ENCODE measurements around the gene OMP.
"Not testable (repeated sequence)": the region's sequence is repeated elsewhere in the genome, so short reads cannot be mapped to it uniquely, and the experiment has no call there.

The OMP gene

GRCh38 chr11:77102246-77103210 is at the start of gene OMP:
Gene OMP, plus strand, starts transcription at chr11:77102840. Its CDS starts 0 bp downstream, at chr11:77102840.
- no peak for DNase-seq

DNA sequence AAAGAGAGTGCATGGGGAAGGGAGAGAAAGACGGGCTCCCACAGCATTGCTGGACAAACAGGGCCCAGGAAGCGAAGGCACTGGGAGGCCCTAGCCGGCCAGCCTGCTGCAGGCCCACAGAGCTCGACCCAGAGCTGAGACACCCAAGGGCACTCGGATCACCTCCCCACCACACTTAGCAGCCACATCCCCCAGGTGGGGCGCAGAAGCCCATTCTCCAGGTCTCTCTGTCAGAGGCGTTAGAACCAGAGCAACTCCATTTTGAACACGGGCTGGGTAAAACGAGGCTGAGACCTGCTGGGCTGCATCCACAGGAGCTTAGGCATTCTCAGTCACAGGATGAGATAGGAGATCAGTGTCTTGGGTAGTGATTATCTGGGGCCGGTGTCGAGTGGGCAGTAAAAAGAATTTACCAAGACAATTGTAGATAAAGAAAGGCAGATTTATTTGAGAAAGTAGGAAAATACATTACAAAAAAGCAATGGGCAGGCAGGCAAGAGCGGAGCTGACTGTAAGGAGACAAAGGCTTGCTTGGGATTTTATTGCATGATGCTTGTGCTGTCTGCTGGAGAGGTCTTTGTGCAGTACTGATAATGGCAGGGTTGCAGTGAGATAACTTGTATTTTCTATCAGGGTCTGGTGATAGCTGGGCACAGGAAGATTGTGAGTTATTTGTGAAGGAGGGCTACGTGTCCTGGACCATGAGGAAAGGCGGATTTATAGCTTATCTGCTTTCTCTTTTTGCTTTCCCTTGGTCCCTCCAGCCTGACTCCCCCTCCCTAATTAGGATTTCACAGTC is 49.2 kb upstream of the OMP start:
- no peak for DNase-seq

DNA sequence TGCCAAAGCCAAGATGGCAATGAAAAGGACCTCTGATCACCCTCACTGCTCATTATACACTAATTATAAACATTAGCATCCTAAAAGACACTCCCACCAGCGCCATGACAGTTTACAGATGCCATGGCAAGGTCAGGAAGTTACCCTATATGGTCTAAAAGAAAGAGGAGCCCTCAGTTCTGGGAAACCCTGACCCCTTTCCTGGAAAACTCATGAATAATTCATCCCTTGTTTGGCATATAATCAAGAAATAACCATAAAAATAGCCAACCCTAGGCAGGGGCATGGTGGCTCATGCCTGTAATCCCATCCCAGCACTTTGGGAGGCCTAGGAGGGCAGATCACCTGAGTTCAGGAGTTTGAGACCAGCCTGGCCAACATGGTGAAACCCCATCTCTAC is 48.6 kb upstream of the OMP start:
- no peak for DNase-seq

GRCh38 chr11:77055101-77055561 is 47.5 kb upstream of the OMP start:
- no peak for DNase-seq

DNA sequence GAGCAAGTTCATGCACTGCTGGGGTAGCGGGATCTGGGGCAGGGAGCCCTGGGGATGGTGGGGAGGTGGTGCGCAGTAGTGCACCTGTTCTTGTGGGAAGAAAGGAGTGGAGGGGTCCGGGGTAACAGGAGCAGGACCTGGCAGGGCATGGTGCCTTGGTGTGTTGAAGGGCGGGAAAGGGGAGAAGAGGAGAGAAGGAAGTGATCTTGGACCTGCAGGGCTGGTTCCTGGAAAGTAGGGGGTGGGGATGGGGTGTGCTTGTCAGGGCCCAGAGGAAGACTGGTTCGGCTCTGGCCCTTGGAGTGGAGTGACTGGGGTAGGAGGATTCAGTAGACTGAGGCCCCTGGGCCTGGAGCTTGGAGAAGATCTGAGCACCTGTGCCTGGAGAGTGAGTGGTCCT is 46.7 kb upstream of the OMP start:
- no peak for DNase-seq

DNA sequence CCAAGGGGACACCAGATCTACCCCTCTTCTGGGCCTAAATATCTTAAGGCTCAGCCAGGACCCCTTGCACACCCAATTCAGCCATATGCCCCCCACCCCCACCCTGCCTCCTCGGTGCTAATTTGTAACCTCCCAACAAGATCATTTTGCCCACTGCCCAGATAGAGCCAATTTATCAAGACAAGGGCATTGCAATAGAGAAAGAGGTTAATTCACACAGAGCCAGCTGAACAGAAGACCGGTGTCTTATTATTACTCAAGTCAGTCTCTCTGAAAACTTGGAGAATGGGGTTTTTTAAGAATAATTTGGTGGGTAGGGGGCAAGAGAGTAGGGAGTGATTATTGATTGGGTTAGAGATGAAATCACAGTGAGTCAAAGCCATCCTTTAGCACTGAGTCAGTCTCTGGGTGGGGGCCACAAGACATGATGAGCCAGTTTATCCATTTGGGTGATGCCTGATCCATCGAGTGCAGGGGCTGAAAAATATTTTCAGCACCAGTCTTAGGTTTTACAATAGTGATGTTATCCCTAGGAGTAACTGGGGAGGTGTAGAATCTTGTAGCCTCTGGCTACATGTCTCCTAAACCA is 45.7 kb upstream of the OMP start:
- no peak for DNase-seq

DNA sequence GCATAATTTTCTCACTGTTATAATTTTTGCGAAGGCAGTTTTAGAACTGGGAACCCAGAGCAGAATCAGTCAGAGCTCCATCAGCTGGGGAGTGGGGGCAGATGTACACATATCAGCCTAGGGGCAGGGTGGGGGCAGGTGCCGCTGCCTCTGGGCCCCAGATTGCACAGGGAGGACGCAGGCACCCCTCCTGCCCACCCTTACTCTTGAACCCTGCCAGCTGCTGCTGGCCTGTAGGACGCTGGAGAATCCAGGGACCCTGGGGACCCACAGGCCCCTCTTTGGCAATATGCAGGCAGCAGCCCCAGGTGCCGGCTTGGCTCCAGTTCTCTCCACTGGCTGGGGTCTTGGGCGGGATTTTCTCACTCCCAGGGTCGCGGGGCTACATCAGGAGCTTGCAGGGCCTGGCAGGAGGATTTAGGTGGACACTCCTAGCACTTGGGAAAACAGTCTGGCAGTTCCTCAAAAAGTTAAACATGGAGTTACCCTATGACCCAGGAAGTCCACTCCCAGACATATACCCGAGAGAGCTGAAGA is 44.6 kb upstream of the OMP start:
- no peak for DNase-seq

GRCh38 chr11:77058900-77059299 is 43.7 kb upstream of the OMP start:
- no peak for DNase-seq

DNA sequence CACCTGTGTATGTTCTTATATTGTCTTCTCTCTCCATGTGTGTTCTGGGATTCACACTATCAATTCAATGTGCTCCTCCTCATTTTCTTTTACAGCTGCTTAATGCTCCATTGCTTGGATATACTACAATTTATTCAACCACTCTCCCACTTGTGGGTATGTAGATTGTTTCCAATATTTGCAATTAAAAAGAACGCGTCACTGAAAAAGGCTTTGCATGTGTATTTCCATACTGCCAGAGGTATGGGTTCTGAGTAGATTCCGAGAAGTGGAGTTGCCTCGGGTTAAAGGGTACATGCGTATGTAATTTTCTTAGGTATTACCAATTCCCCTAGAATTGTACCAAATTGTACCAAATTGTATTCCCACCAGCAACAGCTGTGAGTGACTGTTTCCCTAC is 42.8 kb upstream of the OMP start:
- no peak for DNase-seq

- DNase-seq, result no peak
Measured at GRCh38 chr11:77060234-77060633, 42.4 kb upstream of the OMP start.

- not testable (repeated sequence) for DNase-seq
Measured at GRCh38 chr11:77061258-77061657, 41.4 kb upstream of the OMP start.

DNA sequence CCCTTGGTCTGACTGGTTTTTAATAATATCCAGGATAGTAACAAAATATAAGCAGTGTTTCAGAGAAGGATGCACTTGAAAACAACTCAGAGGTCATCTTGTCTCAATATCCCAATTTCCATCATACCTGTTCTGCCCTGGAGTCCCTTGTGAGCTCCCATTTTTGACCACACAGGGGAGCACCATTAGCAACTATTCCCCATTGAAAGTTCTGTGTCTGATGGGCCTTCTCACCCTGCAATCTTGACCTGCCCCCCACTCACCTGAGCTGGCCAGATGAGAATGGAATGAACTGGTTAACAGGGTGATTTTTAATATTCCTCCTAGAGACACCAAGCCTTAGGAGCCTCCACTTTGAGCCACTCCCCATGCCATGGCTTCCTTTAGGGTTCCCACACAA is 39.7 kb upstream of the OMP start:
- no peak for DNase-seq

DNA sequence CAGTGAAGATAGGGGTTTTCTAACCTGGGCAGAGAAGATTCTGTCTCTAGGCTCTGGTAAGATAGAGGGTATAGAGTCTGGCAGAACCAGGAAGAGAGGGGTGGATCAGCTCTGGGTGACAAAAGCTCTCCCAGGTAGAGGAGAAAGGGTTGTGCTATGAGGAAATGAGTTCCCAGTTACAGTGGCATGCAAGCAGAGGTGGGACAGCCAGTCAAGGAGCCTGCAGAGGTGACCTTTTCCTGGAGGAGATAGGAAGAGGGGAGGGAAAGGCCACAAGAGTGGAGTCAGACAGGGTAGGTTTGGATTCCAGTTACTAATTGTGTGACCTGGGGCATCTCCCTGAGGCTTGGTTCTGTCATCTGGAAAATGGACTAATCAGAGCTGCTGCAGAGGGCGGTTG is 39.2 kb upstream of the OMP start:
- DNase-seq, result no peak

- DNase-seq, result no peak
Measured at GRCh38 chr11:77063861-77064260, 38.8 kb upstream of the OMP start.

- no peak for DNase-seq
Measured at GRCh38 chr11:77064648-77065217, 37.9 kb upstream of the OMP start.

DNA sequence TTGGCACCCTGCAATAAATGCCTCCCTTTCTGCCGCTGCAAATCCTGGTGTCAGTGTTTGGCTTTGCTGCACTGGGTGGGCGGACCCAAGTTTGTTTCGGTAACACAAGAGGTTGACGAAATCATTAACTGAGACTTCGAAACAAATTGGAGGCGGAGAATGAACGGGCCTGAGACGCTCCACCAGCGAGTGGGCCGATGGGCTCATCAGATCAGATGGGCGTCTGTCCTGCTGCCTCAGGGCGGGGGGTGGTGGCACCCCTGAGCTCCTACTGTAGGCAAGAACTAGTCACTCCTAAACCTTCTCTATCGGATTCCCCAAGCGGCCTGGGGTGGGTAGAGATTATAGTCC is 36.8 kb upstream of the OMP start:
- no peak for DNase-seq

DNA sequence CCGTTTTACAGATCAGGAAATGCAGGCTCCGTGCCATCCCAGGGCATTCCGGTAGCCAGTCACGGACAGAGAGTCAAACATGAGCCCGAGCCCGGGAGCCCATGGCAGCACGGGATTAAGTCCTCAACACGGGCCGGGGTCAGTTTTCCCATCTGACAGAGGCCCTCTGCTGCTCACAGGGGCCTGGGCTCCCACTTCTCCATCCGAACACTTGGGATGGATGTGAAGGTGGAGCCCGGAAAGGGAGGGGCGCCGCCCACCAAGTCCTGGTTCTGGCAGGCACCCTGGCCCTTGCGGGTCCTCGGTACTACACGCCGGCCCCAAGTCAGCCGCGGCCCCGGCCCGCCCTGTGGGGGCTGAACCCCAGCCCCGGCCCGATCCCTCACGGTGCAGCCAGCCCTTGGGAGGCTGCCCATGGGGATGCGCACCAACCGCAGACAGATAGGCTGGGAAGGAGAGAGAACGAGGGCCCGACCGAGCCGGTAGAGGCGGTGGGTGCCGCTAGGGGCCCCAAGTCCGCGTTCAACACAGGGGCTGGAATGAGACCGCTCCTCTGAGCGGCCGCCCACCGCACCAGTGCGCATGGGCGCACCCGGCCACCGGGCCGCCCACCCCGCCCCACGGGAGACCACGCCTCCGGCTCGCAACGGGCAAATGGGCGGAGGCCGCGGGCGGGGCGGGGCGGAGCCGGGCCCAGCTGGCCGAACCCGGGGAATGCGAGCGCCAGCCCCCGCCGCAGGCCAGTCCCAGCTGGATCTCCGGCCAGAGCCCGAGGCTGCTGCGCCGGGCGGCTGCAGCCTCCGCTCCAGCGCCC is 36.2 kb upstream of the OMP start, which contains the start of gene CAPN5:
Gene CAPN5 (plus strand): TSS at position 743 of the 814 bp plus-strand sequence. CDS start 17,916 bp downstream, outside the sequence.
- peak; percentile 92 for DNase-seq

GRCh38 chr11:77067861-77068443 is 34.7 kb upstream of the OMP start:
- no peak for DNase-seq

- DNase-seq, result no peak
Measured at GRCh38 chr11:77068457-77069335, 33.9 kb upstream of the OMP start.

- DNase-seq, result no peak
Measured at GRCh38 chr11:77069336-77069968, 33.2 kb upstream of the OMP start.

All from NCI-H345 (cell line).